Measurements from ENCODE around the gene TMEM178B.

TMEM178B gene

DNA sequence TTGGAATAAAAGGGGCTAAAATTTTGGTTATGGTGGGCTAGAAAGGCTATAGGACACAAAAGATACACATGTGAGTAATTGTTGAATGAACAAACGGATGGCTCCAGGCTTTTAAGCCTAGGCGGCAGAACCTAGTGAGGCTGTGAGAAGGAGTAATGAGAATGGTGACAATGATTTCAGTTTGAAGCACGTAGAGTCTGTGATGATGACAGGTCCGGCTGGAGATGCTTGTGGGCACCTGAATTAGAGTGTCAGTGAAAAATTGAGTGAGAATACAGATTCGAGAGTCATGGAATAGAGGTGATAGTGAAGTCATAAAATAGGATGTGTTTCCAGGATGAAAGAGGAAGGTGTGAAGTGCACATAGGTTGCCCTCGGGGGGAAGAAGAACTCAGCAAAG is 170.6 kb downstream of the TMEM178B start:
- Histone ChIP-seq H3K27ac (no peak overlapping the region), H3K4me2 (no peak overlapping the region), H3K27me3 (ENCODE audit: insufficient read depth, low read depth) (no peaks in the 10 kb centered on the region), H3K79me2 (ENCODE audit: insufficient read depth, low read depth) (no peaks in the 10 kb centered on the region), H3K4me1 (ENCODE audit: low read depth, poor library complexity, severe bottlenecking) (peaks cover 22% of the 10 kb centered on the region), H3K36me3 (ENCODE audit: insufficient read depth) (no peaks in the 10 kb centered on the region), H3K9ac (no peak overlapping the region), H2AFZ (ENCODE audit: low read depth) (no peak overlapping the region), H3K4me3 (IDR thresholded peaks at IDR 0.05; ENCODE audit: insufficient read depth, low read depth, low read length) (no peak overlapping the region), H4K20me1 (ENCODE audit: insufficient read depth) (no peaks in the 10 kb centered on the region)
- TF ChIP-seq, protein P1, sequence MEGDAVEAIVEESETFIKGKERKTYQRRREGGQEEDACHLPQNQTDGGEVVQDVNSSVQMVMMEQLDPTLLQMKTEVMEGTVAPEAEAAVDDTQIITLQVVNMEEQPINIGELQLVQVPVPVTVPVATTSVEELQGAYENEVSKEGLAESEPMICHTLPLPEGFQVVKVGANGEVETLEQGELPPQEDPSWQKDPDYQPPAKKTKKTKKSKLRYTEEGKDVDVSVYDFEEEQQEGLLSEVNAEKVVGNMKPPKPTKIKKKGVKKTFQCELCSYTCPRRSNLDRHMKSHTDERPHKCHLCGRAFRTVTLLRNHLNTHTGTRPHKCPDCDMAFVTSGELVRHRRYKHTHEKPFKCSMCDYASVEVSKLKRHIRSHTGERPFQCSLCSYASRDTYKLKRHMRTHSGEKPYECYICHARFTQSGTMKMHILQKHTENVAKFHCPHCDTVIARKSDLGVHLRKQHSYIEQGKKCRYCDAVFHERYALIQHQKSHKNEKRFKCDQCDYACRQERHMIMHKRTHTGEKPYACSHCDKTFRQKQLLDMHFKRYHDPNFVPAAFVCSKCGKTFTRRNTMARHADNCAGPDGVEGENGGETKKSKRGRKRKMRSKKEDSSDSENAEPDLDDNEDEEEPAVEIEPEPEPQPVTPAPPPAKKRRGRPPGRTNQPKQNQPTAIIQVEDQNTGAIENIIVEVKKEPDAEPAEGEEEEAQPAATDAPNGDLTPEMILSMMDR (conservative IDR thresholded peaks at IDR 0.05; ENCODE audit: low read depth, low read length): no peak

DNA sequence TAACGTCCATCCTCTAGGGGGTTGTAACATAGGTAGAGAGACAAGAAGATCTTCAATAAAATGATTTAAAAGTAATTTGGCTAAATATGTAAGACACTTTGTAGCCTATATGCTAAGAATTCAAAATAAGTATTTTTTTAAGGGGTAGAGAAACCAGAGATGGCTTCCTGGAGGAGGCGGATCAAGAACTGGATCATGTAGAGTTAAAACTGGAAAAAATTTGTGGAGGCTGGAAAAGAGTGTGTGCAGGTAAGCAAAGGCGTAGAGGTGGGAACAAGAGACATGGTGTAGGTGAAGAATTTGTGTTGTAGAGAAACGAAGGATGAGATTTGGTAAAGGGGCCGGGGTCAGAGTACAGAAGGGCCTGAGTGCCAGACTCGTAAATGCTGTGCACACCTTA is 172.6 kb downstream of the TMEM178B start:
- Histone ChIP-seq H4K20me1 (ENCODE audit: insufficient read depth) (no peaks in the 10 kb centered on the region), H3K27me3 (ENCODE audit: insufficient read depth, low read depth) (no peaks in the 10 kb centered on the region), H3K4me2 (no peak overlapping the region), H3K36me3 (ENCODE audit: insufficient read depth) (no peaks in the 10 kb centered on the region), H3K4me3 (IDR thresholded peaks at IDR 0.05; ENCODE audit: insufficient read depth, low read depth, low read length) (no peak overlapping the region), H3K79me2 (ENCODE audit: insufficient read depth, low read depth) (no peaks in the 10 kb centered on the region), H3K27ac (no peak overlapping the region), H3K4me1 (ENCODE audit: low read depth, poor library complexity, severe bottlenecking) (peaks cover 16% of the 10 kb centered on the region), H3K9ac (no peak overlapping the region), H2AFZ (ENCODE audit: low read depth) (no peak overlapping the region)
- TF ChIP-seq, protein P1 (conservative IDR thresholded peaks at IDR 0.05; ENCODE audit: low read depth, low read length): no peak

DNA sequence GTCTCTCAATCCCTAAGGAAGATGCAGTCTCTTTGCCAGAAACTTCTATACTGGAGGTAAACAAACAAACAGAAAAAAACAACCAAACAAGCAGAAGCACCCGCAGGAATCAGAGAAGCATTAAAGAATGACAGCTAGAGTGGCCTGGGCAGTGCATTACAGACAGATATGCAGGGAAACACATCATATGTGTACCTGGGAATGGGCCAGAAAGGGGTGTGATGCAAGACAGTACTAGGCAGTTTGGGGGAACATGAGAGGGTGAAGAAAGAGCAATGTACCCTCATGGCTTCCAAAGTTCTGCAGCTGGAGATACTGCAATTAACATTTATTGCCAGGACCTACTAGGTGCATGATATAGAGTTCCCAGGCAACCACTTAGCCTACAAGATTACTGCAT is 177.3 kb downstream of the TMEM178B start:
- Histone ChIP-seq H3K79me2 (ENCODE audit: insufficient read depth, low read depth) (no peaks in the 10 kb centered on the region), H3K4me1 (ENCODE audit: low read depth, poor library complexity, severe bottlenecking) (no peaks in the 10 kb centered on the region), H3K4me3 (IDR thresholded peaks at IDR 0.05; ENCODE audit: insufficient read depth, low read depth, low read length) (no peak overlapping the region), H4K20me1 (ENCODE audit: insufficient read depth) (no peaks in the 10 kb centered on the region), H3K4me2 (no peak overlapping the region), H2AFZ (ENCODE audit: low read depth) (no peak overlapping the region), H3K36me3 (ENCODE audit: insufficient read depth) (no peaks in the 10 kb centered on the region), H3K27me3 (ENCODE audit: insufficient read depth, low read depth) (no peaks in the 10 kb centered on the region), H3K9ac (no peak overlapping the region), H3K27ac (no peak overlapping the region)
- TF ChIP-seq, protein P1 (conservative IDR thresholded peaks at IDR 0.05; ENCODE audit: low read depth, low read length): no peak

DNA sequence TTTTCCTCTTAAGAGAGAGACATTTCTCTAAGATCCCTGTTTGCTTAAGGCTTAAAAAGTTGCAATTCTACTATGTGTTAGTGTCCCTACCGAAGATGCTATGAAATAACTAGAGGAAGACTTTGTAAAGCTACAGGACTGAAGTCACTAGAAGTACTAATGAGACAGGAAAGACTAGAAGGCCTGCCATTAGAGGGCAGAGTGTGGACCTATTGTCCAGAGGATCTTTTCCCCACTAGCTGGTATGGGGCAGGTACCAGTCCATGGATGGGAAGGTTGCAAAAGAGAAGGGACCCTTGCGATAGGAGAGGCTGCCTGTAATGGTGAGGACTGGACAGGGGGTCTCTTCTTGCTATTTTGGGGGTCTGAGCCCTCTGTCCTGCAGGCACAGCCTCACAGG is 178.1 kb downstream of the TMEM178B start:
- no peaks in the 10 kb centered on the region for H3K4me1 ChIP-seq (ENCODE audit: low read depth, poor library complexity, severe bottlenecking)
- no peaks in the 10 kb centered on the region for H4K20me1 ChIP-seq (ENCODE audit: insufficient read depth)
- H3K79me2 ChIP-seq (ENCODE audit: insufficient read depth, low read depth): no peaks in the 10 kb centered on the region
- no peak overlapping the region for H3K4me3 ChIP-seq (IDR thresholded peaks at IDR 0.05; ENCODE audit: insufficient read depth, low read depth, low read length)
- H3K27me3 ChIP-seq (ENCODE audit: insufficient read depth, low read depth): no peaks in the 10 kb centered on the region
- TF ChIP-seq, protein P1 (conservative IDR thresholded peaks at IDR 0.05; ENCODE audit: low read depth, low read length): no peak
- H3K9ac ChIP-seq: no peak overlapping the region
- H3K4me2 ChIP-seq: no peak overlapping the region
- H3K36me3 ChIP-seq (ENCODE audit: insufficient read depth): no peaks in the 10 kb centered on the region
- H3K27ac ChIP-seq: no peak overlapping the region
- no peak overlapping the region for H2AFZ ChIP-seq (ENCODE audit: low read depth)
